Osteoblast (primary cell): Measurements from ENCODE around the gene HLTF. TPM values are rescaled to one million over a fixed set of nuclear protein-coding genes. Genes with fewer than 3 reads are reported as not detected.

ENCODE experiments used
- DNase-seq: peaks from one replicate; pipeline ENCODE4 v3.0.0; 2011; ENCODE audit warnings: low spot score, mixed read lengths; ENCODE audit not compliant: insufficient read length; ENCODE audit errors: missing footprints
- H2AFZ ChIP-seq: 2 replicates; pipeline ENCODE4 v1.6.0; 2011; ENCODE audit warnings: mild to moderate bottlenecking, low read length
- H3K27ac ChIP-seq: 2 replicates; pipeline ENCODE4 v1.5.1; 2011; ENCODE audit warnings: mild to moderate bottlenecking, low read depth, low read length, moderate library complexity
- H3K27me3 ChIP-seq: 2 replicates; pipeline ENCODE4 v1.6.0; 2012; ENCODE audit warnings: mild to moderate bottlenecking, control low read depth, inconsistent platforms, low read length, moderate library complexity; ENCODE audit not compliant: insufficient read depth
- H3K36me3 ChIP-seq: 2 replicates; pipeline ENCODE4 v1.5.1; 2011; ENCODE audit warnings: mild to moderate bottlenecking, low read length, control low read depth, moderate library complexity; ENCODE audit not compliant: insufficient read depth
- H3K4me1 ChIP-seq: 2 replicates; pipeline ENCODE4 v1.5.1; 2011; ENCODE audit warnings: mild to moderate bottlenecking, low read length, control low read depth, moderate library complexity; ENCODE audit not compliant: insufficient read depth
- H3K4me2 ChIP-seq: 2 replicates; pipeline ENCODE4 v1.6.0; 2011; ENCODE audit warnings: mild to moderate bottlenecking, low read length; ENCODE audit not compliant: insufficient read depth
- H3K4me3 ChIP-seq: fragments of 200-600 bp; sonication (generic); 3 replicates; pipeline ENCODE4 v1.5.1; 2012; ENCODE audit warnings: mild to moderate bottlenecking, low read length, inconsistent platforms; ENCODE audit not compliant: insufficient read depth
- H3K79me2 ChIP-seq: 2 replicates; pipeline ENCODE4 v1.6.0; 2012; ENCODE audit warnings: mild to moderate bottlenecking, low read length, control low read depth, inconsistent platforms; ENCODE audit not compliant: insufficient read depth
- H3K9me3 ChIP-seq: 2 replicates; pipeline ENCODE4 v1.5.1; 2011; ENCODE audit warnings: low read depth, low read length, control low read depth
- H4K20me1 ChIP-seq: 2 replicates; pipeline ENCODE4 v1.6.0; 2012; ENCODE audit warnings: mild to moderate bottlenecking, low read length, control low read depth; ENCODE audit not compliant: insufficient read depth
- CTCF ChIP-seq: IDR thresholded peaks from 2 replicates; pipeline ENCODE4 v1.5.1; 2011; ENCODE audit warnings: mild to moderate bottlenecking, low read depth, low read length, moderate library complexity; ENCODE audit errors: extremely low read depth
- total RNA-seq: library from RNA; depleted of rRNA; stranded (reverse); fragments of >200 nt; gene quantifications from 2 replicates; pipeline ENCODE4 v1.2.3, GENCODE V29; 2012

HLTF gene
- total RNA-seq, 1 donor, result 42.0 TPM

GRCh38 chr3:149020839-149021252, 65.5 kb downstream of the HLTF start:
- no peak overlapping the region for H2AFZ ChIP-seq
- DNase-seq, result no peak
- no peak for TF ChIP-seq CTCF
- no peaks in the 10 kb centered on the region for H3K9me3 ChIP-seq
- peaks cover 17% of the 10 kb centered on the region for H3K36me3 ChIP-seq
- H4K20me1 ChIP-seq, result peaks cover 3% of the 10 kb centered on the region
- no peak overlapping the region for H3K27ac ChIP-seq
- H3K4me1 ChIP-seq, result peaks cover 48% of the 10 kb centered on the region
- H3K4me3 ChIP-seq, result no peak overlapping the region
- peaks cover 21% of the 10 kb centered on the region for H3K79me2 ChIP-seq
- no peaks in the 10 kb centered on the region for H3K27me3 ChIP-seq
- no peak overlapping the region for H3K4me2 ChIP-seq

- DNase-seq, result no peak
- no peak for TF ChIP-seq CTCF
- Histone ChIP-seq H3K4me2 (no peak overlapping the region), H3K4me1 (peaks cover 53% of the 10 kb centered on the region), H3K27ac (peak overlapping the region; percentile 50), H2AFZ (no peak overlapping the region), H3K4me3 (no peak overlapping the region), H3K36me3 (peaks cover 14% of the 10 kb centered on the region), H4K20me1 (peaks cover 3% of the 10 kb centered on the region), H3K27me3 (no peaks in the 10 kb centered on the region), H3K9me3 (no peaks in the 10 kb centered on the region), H3K79me2 (peaks cover 21% of the 10 kb centered on the region)
These were observed 66.0 kb downstream of the HLTF start for GRCh38 chr3:149020196-149020838.

GRCh38 chr3:149019580-149019979, 66.8 kb downstream of the HLTF start:
- H3K4me2 ChIP-seq, result no peak overlapping the region
- H4K20me1 ChIP-seq, result peaks cover 3% of the 10 kb centered on the region
- no peak overlapping the region for H3K4me3 ChIP-seq
- H3K79me2 ChIP-seq, result peaks cover 21% of the 10 kb centered on the region
- no peak overlapping the region for H2AFZ ChIP-seq
- H3K9me3 ChIP-seq, result no peaks in the 10 kb centered on the region
- H3K36me3 ChIP-seq, result peaks cover 7% of the 10 kb centered on the region
- H3K4me1 ChIP-seq, result peaks cover 61% of the 10 kb centered on the region
- peak; percentile 69 for DNase-seq
- H3K27me3 ChIP-seq, result no peaks in the 10 kb centered on the region
- peak overlapping the region; percentile 50 for H3K27ac ChIP-seq
- no peak for TF ChIP-seq CTCF

GRCh38 chr3:149018247-149018646, 68.1 kb downstream of the HLTF start:
- peak overlapping the region; percentile 25 for H3K4me2 ChIP-seq
- H3K79me2 ChIP-seq, result peaks cover 23% of the 10 kb centered on the region
- no peak overlapping the region for H3K4me3 ChIP-seq
- no peak for DNase-seq
- H4K20me1 ChIP-seq, result peaks cover 3% of the 10 kb centered on the region
- peaks cover 70% of the 10 kb centered on the region for H3K4me1 ChIP-seq
- H3K36me3 ChIP-seq, result peaks cover 7% of the 10 kb centered on the region
- TF ChIP-seq CTCF, result no peak
- no peaks in the 10 kb centered on the region for H3K9me3 ChIP-seq
- no peak overlapping the region for H2AFZ ChIP-seq
- H3K27me3 ChIP-seq, result no peaks in the 10 kb centered on the region
- peak overlapping the region; percentile 85 for H3K27ac ChIP-seq
